HG03103 (cell line): ENCODE data around the gene MRPL19.

ENCODE experiments used
- ATAC-seq: cut with Tn5 transposase; IDR thresholded peaks from one replicate; pipeline ENCODE4 v1.9.1; 2021; ENCODE audit warnings: low read depth; ENCODE audit not compliant: unreplicated experiment

MRPL19 gene

GRCh38 chr2:75614162-75614651, 32.4 kb upstream of the MRPL19 start:
- no peak for ATAC-seq

GRCh38 chr2:75616406-75616805, 30.2 kb upstream of the MRPL19 start:
- ATAC-seq: no peak

- ATAC-seq: no peak
Observed at GRCh38 chr2:75616933-75617332, 29.6 kb upstream of the MRPL19 start.

- ATAC-seq: no peak
Observed at GRCh38 chr2:75619956-75620740, 26.4 kb upstream of the MRPL19 start.

GRCh38 chr2:75621228-75621627, 25.4 kb upstream of the MRPL19 start:
- ATAC-seq: no peak

- ATAC-seq: no peak
Observed at GRCh38 chr2:75622500-75622899, 24.1 kb upstream of the MRPL19 start.

GRCh38 chr2:75622929-75623328, 23.7 kb upstream of the MRPL19 start:
- ATAC-seq: no peak

- peak; percentile 68 for ATAC-seq
Observed at GRCh38 chr2:75627902-75628504, 18.6 kb upstream of the MRPL19 start.

GRCh38 chr2:75632091-75632701, 14.4 kb upstream of the MRPL19 start:
- ATAC-seq: no peak

GRCh38 chr2:75632813-75633212, 13.8 kb upstream of the MRPL19 start:
- ATAC-seq: no peak

- no peak for ATAC-seq
Observed at GRCh38 chr2:75633620-75634019, 13.0 kb upstream of the MRPL19 start.

GRCh38 chr2:75634945-75635344, 11.6 kb upstream of the MRPL19 start:
- no peak for ATAC-seq

- ATAC-seq: no peak
Observed at GRCh38 chr2:75637568-75637967, 9.0 kb upstream of the MRPL19 start.

GRCh38 chr2:75640621-75641121, 5.9 kb upstream of the MRPL19 start:
- peak; percentile 97 for ATAC-seq

- no peak for ATAC-seq
Observed at GRCh38 chr2:75641587-75641986, 5.0 kb upstream of the MRPL19 start.

- ATAC-seq: no peak
Observed at GRCh38 chr2:75643980-75644379, 2.6 kb upstream of the MRPL19 start.

- no peak for ATAC-seq
Observed at GRCh38 chr2:75645643-75646042, 940 bp upstream of the MRPL19 start.

GRCh38 chr2:75646090-75646582, 447 bp upstream of the MRPL19 start:
- no peak for ATAC-seq

GRCh38 chr2:75647771-75648170, 1.2 kb downstream of the MRPL19 start:
- no peak for ATAC-seq

GRCh38 chr2:75654012-75654411, 7.4 kb downstream of the MRPL19 start:
- no peak for ATAC-seq

GRCh38 chr2:75655861-75656260, 9.3 kb downstream of the MRPL19 start:
- no peak for ATAC-seq
